Neural progenitor cell (in vitro differentiated cells): ENCODE results near the gene MKNK2.
A peak's percentile ranks its signal among the peaks of the same experiment; 100 is the strongest.

ENCODE experiments used
- CTCF ChIP-seq: fragments of 200-600 bp; sonication (generic); IDR thresholded peaks from 2 replicates; pipeline ENCODE4 v1.5.1; 2017; ENCODE audit warnings: antibody characterized with exemption, mild to moderate bottlenecking
- EZH2 ChIP-seq: fragments of 200-600 bp; sonication (generic); IDR thresholded peaks from 2 replicates; pipeline ENCODE4 v1.6.1; 2017; ENCODE audit warnings: antibody characterized with exemption, mild to moderate bottlenecking, moderate library complexity

GRCh38 chr19:2050991-2051772 lies at the start of gene MKNK2:
- TF ChIP-seq CTCF, result peak; percentile 68
- no peak for TF ChIP-seq EZH2
